ENCODE data around the gene TRPM6.
"Not testable (repeated sequence)": the region's sequence is repeated elsewhere in the genome, so short reads cannot be mapped to it uniquely, and the experiment has no call there.

The TRPM6 gene

DNA sequence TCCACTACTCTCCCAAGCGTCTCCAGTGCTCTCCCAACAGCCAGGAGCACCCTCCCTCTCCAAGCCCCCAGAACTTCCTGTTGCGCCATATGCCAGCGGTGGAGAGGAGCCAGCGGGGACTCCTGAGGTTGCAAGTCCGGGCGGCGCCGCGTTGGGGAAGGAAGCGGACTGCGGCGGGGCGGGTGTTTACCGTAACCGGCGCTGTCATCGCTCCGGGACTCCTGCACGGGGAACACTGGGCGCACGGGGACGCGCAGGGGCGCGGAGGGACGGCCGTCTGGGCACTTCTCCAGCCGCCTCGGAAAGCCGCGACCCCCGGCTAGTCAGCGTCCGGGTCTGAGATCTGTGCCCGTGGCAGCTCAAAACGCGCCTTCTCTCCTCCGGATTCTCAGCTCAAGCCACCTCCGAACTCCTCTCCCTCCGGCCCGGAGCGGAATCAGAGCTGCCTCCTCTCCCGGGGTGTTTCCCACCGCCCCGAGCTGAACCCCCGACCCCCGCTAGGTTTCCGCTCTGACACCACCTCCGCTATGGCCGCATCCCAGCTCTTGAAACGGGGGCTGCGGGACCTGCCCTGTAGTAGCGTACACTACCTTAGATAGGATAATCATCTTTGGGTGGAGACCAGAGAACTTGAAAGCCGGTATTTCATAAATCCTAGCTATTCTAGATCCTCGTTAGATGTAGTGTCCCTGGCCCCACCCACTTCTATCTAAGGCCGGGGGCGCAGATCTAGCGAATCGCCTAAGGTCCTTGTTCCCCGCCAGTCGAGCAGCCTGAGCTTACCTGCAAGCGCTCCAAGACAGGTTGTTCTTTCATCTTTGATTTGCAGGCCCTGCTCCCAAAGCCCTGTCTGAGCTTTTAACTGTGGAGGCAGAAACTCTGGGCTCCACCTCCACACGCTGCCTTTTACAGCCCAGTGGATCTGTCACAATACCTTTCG lies at the start of gene TRPM6:
Gene TRPM6, minus strand, starts transcription at position 881 of the 940 bp plus-strand sequence. Its CDS starts 65 bp downstream, at position 816.
- peak; percentile 40 for DNase-seq

DNA sequence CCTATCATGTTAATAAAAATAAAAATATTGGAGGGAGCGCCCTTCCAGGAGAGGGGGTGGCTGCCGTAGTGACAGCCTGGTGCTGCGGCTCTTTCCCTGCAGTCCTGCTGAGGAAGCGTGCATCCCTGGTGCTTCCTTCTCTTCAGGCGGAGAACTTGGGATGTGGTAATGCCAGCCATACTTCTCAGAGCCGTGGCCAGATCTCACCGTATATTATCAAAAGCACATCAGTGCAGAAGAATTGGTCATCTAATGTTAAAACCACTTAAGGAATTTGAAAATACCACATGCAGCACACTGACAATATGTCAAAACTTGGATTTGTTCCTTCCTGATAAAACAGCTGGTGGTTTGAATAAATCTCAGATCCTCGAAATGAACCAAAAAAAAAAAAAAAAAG lies 47.3 kb upstream of the TRPM6 start:
- no peak for DNase-seq

DNA sequence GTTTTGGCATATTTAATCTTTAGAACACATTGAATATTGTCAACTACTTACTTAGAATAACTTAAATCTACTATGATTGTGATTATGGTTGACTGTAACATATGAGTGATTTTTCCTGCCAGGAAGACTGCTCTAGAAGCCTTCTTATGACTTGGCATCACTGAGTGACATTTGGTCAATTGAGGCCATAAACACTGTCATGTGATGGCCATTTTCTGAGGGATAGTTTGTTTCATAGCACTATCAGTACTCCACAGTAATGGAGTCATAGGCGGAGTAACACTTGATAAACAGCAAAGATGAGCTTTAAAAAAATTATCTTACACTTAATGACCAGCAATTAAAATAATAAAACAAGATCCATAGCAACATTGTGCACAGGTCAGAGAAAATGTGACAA lies 34.0 kb upstream of the TRPM6 start:
- no peak for DNase-seq

GRCh38 chr9:74920944-74921626 lies 33.4 kb upstream of the TRPM6 start:
- no peak for DNase-seq

DNA sequence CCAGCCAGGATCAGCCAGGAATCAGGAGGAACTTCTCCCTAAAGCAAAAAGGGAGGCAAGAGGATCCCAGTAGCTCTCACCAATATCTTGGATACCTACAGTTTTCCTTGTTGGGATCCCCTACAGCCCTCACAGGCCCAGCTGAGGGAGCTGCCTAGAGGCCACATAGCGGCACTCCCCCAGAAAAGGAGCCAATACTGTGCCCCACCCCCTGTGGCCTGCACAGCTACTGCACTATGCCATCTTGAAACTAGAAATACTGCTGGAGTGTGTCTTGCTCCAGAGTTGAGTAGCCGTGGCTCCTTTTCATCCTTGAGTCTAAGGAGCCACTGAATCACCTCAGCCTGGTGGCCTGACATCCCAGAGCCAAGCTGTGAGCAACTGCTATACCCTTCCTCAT lies 22.3 kb upstream of the TRPM6 start:
- no peak for DNase-seq

DNA sequence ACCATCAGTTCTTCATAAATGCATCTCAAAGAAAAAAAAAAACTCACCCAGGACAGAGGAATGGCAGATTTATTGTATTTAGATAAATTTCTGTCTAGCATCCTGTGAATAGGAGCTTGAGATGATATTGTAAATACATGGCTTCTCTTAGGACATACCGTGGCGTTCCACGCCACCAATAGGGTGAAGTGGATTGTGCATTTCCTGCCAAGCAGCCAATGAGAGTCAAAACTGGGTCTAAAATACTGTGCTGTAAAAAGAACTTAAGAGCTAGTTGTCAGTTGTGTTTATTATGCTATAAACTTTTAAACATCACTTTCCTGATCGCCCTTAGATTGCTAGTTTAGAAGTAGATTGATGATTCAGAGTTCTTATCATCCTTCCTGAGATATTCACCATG lies 20.9 kb upstream of the TRPM6 start:
- no peak for DNase-seq

DNA sequence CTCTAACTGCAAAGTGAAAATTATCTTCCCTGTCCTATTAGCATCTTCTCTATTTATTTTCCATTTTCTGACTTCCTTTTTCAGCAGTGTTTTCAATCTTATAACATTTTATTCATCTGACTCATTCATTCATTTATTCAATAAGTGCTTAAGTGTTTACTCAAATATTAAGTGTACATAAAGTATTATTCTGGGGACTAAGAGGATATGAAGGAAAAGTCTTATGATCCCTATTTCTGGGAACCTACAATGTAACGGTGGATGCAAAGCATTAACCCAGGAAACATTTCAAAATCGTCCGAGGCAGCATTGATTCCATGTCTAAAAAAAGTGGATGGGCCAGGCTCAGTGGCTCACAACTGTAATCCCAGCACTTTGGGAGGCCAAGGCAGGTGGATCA lies 19.4 kb upstream of the TRPM6 start:
- no peak for DNase-seq

DNA sequence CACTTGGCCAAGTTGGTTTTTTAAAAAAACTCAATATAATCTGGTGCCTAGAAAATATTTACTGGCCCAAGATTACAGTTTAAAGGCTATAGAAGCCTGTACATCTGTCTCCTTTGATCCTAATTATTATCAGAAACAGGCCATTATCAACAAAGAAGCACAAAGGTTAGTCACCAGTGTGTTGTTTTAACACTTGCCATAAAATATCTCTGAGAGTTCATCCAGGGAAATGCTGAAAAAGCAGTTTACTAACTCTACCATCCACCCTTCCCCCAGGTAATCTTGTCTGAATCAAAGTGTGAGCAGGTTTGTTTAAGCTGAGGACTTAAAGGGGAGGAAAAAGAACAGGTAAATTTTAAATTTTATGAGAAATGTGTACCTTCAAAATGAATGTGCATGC lies 13.3 kb upstream of the TRPM6 start:
- no peak for DNase-seq

GRCh38 chr9:74888449-74888848 lies 728 bp upstream of the TRPM6 start:
- DNase-seq = not testable (repeated sequence)

- DNase-seq = no peak
Measured at GRCh38 chr9:74887981-74888370, 255 bp upstream of the TRPM6 start.

- no peak for DNase-seq
Measured at GRCh38 chr9:74876382-74876949, 11.3 kb downstream of the TRPM6 start.

DNA sequence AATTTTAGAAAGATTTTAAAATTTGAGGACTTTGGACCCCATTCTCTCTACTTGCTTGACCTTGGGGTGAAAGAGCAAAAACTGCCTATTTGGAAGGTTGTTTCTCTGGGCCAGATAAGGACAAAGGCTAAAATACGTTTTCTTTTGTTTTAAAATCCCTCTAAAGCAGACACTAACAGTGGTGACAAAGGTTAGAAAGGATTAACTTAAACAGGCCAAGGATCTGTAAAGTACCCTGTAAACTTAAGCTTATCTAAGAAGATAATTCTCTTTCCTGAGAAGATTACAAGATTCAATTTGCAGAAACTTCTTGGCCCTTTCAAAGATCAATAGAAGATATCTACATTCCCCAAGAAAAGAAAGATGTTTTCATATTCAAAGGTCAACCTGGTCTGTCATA lies 12.1 kb downstream of the TRPM6 start:
- no peak for DNase-seq

DNA sequence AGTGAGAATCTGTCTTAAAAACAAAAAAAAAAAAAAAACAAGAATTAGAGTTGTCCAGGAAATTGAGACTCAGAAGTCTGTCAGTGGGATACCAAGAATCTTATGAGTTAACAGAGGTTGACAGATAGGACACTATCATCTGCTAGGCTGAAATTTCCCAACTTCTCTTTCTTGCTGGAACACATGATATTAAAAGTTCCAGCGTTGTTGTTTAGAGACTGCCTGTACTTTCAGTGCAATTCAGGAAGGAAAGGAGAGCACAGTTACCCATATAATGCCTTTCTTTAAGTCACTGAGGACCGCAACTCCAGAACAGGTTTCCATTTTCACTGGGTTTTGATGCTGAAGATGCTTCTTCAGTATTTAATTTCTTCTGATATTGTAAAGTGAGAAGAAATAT lies 13.5 kb downstream of the TRPM6 start:
- no peak for DNase-seq

DNA sequence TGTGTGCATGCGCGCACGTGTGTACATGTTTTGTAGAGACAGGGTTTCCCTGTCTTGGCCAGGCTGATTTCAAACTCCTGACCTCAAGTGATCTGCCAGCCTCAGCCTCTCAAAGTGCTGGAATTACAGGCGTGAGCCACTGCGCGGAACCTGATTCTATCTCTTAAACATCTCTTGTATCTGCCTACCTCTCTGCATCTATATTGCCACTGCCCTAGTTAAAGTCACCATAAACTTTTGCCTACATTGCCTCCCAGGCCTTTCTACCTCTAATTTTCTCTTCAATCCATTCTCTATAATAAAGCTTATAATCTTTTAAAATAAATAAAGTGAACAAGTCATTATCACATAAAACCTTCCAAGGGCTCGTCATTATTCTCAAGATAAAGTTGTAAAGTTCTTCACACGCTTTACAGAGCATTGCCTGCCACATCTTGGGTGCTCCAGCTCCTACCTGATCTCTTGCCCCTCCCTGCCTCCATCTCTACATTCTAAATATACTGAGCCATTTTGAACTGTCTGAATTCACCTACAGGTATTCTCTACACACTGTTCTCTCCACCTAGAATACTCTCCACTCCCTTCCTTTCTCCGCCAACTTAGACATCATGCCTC lies 15.0 kb downstream of the TRPM6 start:
- no peak for DNase-seq

GRCh38 chr9:74867483-74867882 lies 20.2 kb downstream of the TRPM6 start:
- no peak for DNase-seq

GRCh38 chr9:74865177-74865576 lies 22.5 kb downstream of the TRPM6 start:
- DNase-seq = no peak

GRCh38 chr9:74861773-74862474 lies 25.8 kb downstream of the TRPM6 start:
- DNase-seq = no peak

GRCh38 chr9:74861071-74861470 lies 26.6 kb downstream of the TRPM6 start:
- no peak for DNase-seq

DNA sequence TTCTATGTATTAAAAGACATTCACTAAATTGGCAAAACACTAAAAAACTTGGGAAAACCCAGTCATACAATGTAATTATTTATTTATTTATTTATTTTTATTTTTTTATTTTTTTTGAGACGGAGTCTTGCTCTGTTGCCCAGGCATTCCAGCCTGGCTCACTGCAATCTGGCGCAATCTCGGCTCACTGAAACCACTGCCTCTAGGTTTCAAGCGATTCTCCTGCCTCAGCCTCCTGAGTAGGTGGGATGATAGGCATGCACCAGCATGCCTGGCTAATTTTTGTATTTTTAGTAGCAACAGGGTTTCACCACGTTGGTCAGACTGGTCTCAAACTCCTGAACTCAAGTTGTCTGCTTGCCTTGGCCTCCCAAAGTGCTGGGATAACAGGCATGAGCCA lies 27.5 kb downstream of the TRPM6 start:
- DNase-seq = not testable (repeated sequence)

DNA sequence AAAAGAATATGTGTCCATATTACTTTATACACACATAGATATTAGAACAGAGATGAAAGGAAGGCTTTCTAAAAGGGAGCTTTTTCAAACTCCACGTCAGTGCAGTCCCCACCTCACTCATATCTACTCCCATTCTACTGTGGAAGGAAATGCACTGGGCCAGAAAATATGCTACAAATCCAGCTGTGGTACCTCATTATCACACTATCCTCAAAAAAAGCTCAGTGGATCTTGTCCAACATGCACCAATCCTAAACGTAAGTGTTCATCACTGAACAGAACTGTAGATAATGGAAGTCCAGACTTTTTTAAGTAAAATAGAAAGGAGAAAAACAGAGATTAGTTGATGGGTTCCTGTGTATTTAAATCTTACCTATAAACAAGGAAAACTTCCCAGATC lies 27.9 kb downstream of the TRPM6 start:
- no peak for DNase-seq

DNA sequence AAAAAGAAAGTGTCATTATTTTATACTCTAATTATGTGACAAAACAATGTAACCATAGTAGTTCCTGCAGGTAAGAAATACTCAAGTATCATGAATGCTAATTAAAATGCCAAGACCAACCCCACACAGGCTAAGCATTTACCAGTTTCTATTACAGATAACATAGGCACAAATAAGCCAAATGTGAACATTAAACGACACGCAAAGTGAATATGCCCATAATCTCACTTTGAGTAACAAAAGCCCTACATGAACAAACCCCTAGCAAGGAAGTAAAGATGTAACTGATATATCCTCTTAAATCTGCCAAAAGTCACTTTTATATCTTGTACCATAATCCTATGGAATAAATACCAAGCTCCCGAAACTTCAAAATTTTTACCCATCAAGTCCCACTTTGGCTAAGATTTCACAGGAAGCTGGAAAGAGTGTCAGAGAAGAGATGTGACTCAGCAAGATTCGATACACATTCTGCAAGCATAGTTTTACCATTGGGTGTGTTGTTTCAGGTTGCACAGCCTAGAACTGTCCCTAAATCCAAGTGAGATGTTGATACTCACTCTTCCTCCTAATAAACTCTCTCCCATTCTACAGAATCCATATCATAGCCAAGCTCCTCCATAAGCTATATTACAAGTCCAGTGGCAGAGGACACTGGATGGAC lies 28.8 kb downstream of the TRPM6 start:
- no peak for DNase-seq

GRCh38 chr9:74856989-74857388 lies 30.7 kb downstream of the TRPM6 start:
- DNase-seq = no peak
